Measurements from ENCODE around the gene LEMD3. TPM values are rescaled to one million over a fixed set of nuclear protein-coding genes. Genes with fewer than 3 reads are reported as not detected.

Gene LEMD3
- 10.8 to 21.8 TPM (median 13.1 TPM) in 3 replicates for polyA plus RNA-seq
- 12.0 TPM for polyA plus RNA-seq (2011; ENCODE audit: low read depth)
- polyA plus RNA-seq (2011; cell fraction: cytosol; rRNA removed) = 3.2 and 5.8 TPM in 2 replicates
- polyA plus RNA-seq (2011; cell fraction: nucleus; rRNA removed) = 23.0 and 36.4 TPM in 2 replicates
- 14.2 and 14.4 TPM in 2 replicates for polyA plus RNA-seq (2012; ENCODE audit: low replicate concordance)
- 5.7 to 16.4 TPM (median 9.4 TPM) in 3 replicates for polyA minus RNA-seq
- 9.0 TPM for polyA minus RNA-seq (2011; cell fraction: cytosol; rRNA and poly(A)+ RNA removed)
- 28.3 and 44.4 TPM in 2 replicates for polyA minus RNA-seq (2011; cell fraction: nucleus; rRNA and poly(A)+ RNA removed)

DNA sequence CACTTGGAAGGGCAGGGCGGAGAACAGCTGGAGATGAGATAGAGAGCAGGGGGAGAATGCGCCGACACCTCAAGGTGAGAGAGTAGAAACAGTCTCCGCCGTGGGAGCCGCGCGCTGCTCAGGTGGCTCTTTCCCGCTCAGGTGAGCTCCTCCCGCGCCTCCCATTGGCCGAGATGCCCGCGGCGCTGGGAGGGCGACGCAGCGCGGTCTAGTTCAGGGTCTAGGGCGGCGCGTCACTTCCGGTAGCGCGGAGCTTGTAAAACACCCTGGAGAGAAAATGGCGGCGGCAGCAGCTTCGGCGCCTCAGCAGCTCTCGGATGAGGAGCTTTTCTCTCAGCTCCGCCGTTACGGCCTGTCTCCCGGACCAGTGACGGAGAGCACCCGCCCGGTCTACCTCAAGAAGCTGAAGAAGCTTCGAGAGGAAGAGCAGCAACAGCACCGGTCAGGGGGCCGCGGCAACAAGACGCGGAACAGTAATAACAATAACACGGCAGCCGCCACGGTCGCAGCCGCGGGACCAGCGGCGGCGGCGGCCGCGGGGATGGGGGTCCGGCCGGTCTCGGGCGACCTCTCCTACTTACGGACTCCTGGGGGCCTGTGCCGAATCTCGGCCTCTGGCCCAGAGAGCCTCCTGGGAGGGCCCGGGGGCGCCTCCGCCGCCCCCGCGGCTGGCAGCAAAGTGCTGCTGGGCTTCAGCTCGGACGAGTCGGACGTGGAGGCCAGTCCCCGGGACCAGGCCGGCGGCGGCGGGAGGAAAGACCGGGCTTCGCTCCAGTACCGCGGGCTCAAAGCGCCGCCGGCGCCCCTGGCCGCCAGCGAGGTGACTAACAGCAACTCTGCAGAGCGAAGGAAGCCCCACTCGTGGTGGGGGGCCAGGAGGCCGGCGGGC is at the start of gene LEMD3:
LEMD3 (plus strand) TSS at position 264 of the 889 bp plus-strand sequence; CDS start at position 278, 14 bp downstream.
- DNase-seq (ENCODE audit: low read depth, low spot score) = peak; percentile 58
- Histone ChIP-seq H4K20me1 (ENCODE audit: control insufficient read depth, extremely low read depth, insufficient read depth, low read length) (peaks cover 15% of the 10 kb centered on the region), H3K27me3 (ENCODE audit: control insufficient read depth, extremely low read depth, insufficient read depth, low read length) (no peaks in the 10 kb centered on the region), H3K9me3 (ENCODE audit: control insufficient read depth, low read depth, low read length) (no peaks in the 10 kb centered on the region), H3K4me1 (ENCODE audit: control insufficient read depth, extremely low read depth, insufficient read depth, low read length) (peaks cover 23% of the 10 kb centered on the region), H3K4me3 (ENCODE audit: control insufficient read depth in 2 of 3, extremely low read depth in 1 of 3, insufficient read depth in 2 of 3, low read depth in 1 of 3, low read length in 3 of 3) (peak within 1 kb of the TSS; percentile 94 to 98 (median 94)), H3K9me1 (ENCODE audit: control insufficient read depth, extremely low read depth, insufficient read depth, low read length) (no peaks in the 10 kb centered on the region), H3K79me2 (ENCODE audit: control insufficient read depth, insufficient read depth, low read length) (peaks cover 49% of the 10 kb centered on the region), H2AFZ (ENCODE audit: control insufficient read depth, low read length) (peak within 1 kb of the TSS; percentile 97), H3K9ac (ENCODE audit: control insufficient read depth, extremely low read depth, insufficient read depth, low read length) (peak within 1 kb of the TSS; percentile 98), H3K4me2 (ENCODE audit: control insufficient read depth, extremely low read depth, insufficient read depth, low read depth, low read length) (peak within 1 kb of the TSS; percentile 98), H3K36me3 (ENCODE audit: control insufficient read depth in 2 of 2, extremely low read depth in 1 of 2, insufficient read depth in 2 of 2, low read length in 2 of 2) (no peaks in the 10 kb centered on the region), H3K27ac (ENCODE audit: control insufficient read depth, insufficient read depth, low read length) (peak within 1 kb of the TSS; percentile 94)
- no peak for TF ChIP-seq EZH2 (IDR thresholded peaks at IDR 0.05; ENCODE audit: low read length)
- TF ChIP-seq CTCF (optimal IDR thresholded peaks at IDR 0.05 in 1 of 3, IDR thresholded peaks at IDR 0.05 in 1 of 3, conservative IDR thresholded peaks at IDR 0.05 in 1 of 3; ENCODE audit: extremely low read depth in 1 of 3, insufficient read depth in 2 of 3, low read length in 3 of 3) = no peak
- peak; percentile 20 for FAIRE-seq
- dilution Hi-C loops (cut with MboI; ENCODE audit: extremely low pct_ligation_motif_present, low sequenced_read_pairs) = no loop called here

DNA sequence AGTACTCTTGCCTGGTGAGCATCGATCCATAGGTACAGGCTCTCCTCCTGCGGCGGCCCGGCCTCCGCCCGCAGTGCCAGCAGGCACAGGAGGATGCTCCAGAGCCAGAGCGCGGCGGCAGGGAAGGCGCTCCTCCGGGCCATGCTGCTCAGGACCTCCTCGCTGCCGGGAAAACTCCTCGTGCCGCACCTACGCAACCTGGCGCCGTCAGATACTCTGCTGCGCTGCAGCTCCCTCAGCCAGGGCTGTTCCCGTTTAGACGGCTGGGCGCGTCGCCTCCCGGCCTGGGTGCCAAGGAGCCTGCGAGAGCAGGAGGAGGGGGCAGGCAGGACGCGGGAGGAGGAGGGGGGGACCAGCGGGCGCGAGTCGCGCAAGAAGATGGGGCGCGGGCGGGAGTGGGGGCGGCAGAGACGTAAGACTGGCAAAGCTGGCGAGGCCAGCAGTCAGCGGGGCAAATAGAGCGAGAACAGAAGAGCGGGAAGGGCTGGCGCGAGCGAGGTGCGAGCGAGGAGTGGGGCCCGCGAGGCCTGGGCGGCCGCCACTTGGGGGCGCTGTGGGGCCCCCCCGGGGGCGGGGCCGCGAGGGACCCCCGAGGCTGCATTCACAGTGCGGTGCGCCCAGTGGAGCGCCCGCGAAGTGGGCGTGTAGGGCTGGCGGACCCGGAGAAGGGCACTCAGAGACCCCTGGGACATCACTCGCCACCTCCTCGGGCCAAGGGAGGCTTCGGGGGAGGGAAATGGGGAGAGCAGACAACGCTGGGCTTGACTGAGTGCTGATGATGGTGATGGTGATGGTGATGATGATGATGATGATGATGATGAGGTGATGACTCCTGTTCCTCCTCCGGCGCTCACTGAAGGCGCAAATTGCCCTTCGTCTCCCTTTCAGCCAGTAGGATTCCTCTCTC is 48.1 kb upstream of the LEMD3 start, which contains the start of gene WIF1:
WIF1 (minus strand) TSS at position 257 of the 907 bp plus-strand sequence; CDS start at position 143, 114 bp downstream.
- Histone ChIP-seq H3K4me1 (ENCODE audit: control insufficient read depth, extremely low read depth, insufficient read depth, low read length) (no peaks in the 10 kb centered on the region), H3K36me3 (ENCODE audit: control insufficient read depth in 2 of 2, extremely low read depth in 1 of 2, insufficient read depth in 2 of 2, low read length in 2 of 2) (no peaks in the 10 kb centered on the region), H2AFZ (ENCODE audit: control insufficient read depth, low read length) (no peak within 1 kb of the TSS), H3K4me3 (ENCODE audit: control insufficient read depth in 2 of 3, extremely low read depth in 1 of 3, insufficient read depth in 2 of 3, low read depth in 1 of 3, low read length in 3 of 3) (no peak within 1 kb of the TSS), H3K27ac (ENCODE audit: control insufficient read depth, insufficient read depth, low read length) (no peak within 1 kb of the TSS), H3K9me1 (ENCODE audit: control insufficient read depth, extremely low read depth, insufficient read depth, low read length) (no peaks in the 10 kb centered on the region), H3K79me2 (ENCODE audit: control insufficient read depth, insufficient read depth, low read length) (no peaks in the 10 kb centered on the region), H3K4me2 (ENCODE audit: control insufficient read depth, extremely low read depth, insufficient read depth, low read depth, low read length) (peak within 1 kb of the TSS; percentile 31), H4K20me1 (ENCODE audit: control insufficient read depth, extremely low read depth, insufficient read depth, low read length) (no peaks in the 10 kb centered on the region), H3K27me3 (ENCODE audit: control insufficient read depth, extremely low read depth, insufficient read depth, low read length) (peaks cover 60% of the 10 kb centered on the region), H3K9me3 (ENCODE audit: control insufficient read depth, low read depth, low read length) (no peaks in the 10 kb centered on the region), H3K9ac (ENCODE audit: control insufficient read depth, extremely low read depth, insufficient read depth, low read length) (no peak within 1 kb of the TSS)
- dilution Hi-C loops (cut with MboI; ENCODE audit: extremely low pct_ligation_motif_present, low sequenced_read_pairs) = no loop called here
- TF ChIP-seq CTCF (optimal IDR thresholded peaks at IDR 0.05 in 1 of 3, IDR thresholded peaks at IDR 0.05 in 1 of 3, conservative IDR thresholded peaks at IDR 0.05 in 1 of 3; ENCODE audit: extremely low read depth in 1 of 3, insufficient read depth in 2 of 3, low read length in 3 of 3) (peak in 1 of 3 experiments; percentile 35), EZH2 (IDR thresholded peaks at IDR 0.05; ENCODE audit: low read length) (peak; percentile 85)
- DNase-seq (ENCODE audit: low read depth, low spot score) (no peak), FAIRE-seq (no peak)
